Activated naive CD8-positive, alpha-beta T cell treated with anti-CD3 and anti-CD28 coated beads for 36 hours (primary cell): Measurements from ENCODE around the gene RIMBP2. TPM values are rescaled to one million over a fixed set of nuclear protein-coding genes. Genes with fewer than 3 reads are reported as not detected.

ENCODE experiments used
- DNase-seq: peaks from one replicate; pipeline ENCODE4 v3.0.0; 2021
- H3K27ac Mint-ChIP-seq: one replicate; pipeline ENCODE4 v1.8.0; 2022; ENCODE audit warnings: mild to moderate bottlenecking, moderate library complexity, mixed read lengths
- H3K27me3 Mint-ChIP-seq: one replicate; pipeline ENCODE4 v1.8.0; 2022; ENCODE audit warnings: mild to moderate bottlenecking, mixed read lengths
- H3K36me3 Mint-ChIP-seq: one replicate; pipeline ENCODE4 v1.8.0; 2021; ENCODE audit warnings: mild to moderate bottlenecking, mixed read lengths
- H3K4me1 Mint-ChIP-seq: one replicate; pipeline ENCODE4 v1.8.0; 2021; ENCODE audit warnings: mixed read lengths
- H3K4me3 Mint-ChIP-seq: one replicate; pipeline ENCODE4 v1.8.0; 2022; ENCODE audit warnings: mild to moderate bottlenecking, moderate library complexity, mixed read lengths
- H3K9me3 Mint-ChIP-seq: one replicate; pipeline ENCODE4 v1.8.0; 2022; ENCODE audit warnings: mixed read lengths
- total RNA-seq, 2 experiments: library from RNA; stranded (reverse); gene quantifications; one replicate each; pipeline ENCODE4 v1.2.3, GENCODE V29; 2021

The RIMBP2 gene
- total RNA-seq, 2 experiments from 2014 or later = not detected

DNA sequence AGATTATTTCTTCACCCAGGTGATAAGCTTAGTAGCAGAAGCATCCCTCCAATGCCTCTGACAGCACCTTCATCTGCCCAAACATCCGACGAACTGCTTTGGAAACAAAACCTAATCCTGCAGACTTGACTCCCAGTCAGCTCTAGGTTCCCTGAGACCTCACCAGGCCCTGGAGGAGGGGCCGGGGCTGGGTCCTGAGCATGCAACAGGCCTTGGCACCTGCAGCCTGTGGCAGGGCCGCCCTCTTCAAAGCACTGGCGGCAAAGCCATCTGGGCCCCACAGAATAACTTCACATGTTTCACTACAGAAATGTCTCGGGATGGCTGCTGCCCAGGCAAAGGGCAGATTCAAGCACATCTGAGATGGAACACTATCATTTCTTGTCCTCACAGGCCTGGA is 245.1 kb downstream of the RIMBP2 start:
- Mint-ChIP-seq H3K36me3 (no peaks in the 10 kb centered on the region), H3K27ac (no peak overlapping the region), H3K4me3 (no peak overlapping the region), H3K9me3 (peaks cover 9% of the 10 kb centered on the region), H3K4me1 (no peaks in the 10 kb centered on the region), H3K27me3 (no peaks in the 10 kb centered on the region)
- DNase-seq = no peak

DNA sequence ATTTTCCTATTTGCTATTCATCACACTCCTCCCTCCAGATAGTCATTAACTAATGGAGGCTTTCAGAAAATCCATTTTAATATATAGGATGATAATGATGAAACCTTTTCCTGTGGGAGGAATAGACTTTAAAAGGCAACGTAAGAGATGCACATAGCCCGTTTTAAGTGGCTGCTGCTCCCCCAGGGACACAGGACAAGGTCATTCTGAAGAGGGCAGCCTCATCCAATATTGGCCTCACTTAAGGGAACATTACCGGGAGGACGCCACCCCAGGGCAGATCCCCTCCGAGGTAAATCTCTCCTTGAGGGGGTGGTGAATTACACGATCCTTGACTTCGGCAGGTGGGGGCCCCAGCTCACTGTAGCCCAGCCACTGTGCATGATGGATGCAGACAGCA is 246.5 kb downstream of the RIMBP2 start:
- Mint-ChIP-seq H3K27ac (no peak overlapping the region), H3K9me3 (peaks cover 9% of the 10 kb centered on the region), H3K36me3 (no peaks in the 10 kb centered on the region), H3K4me1 (no peaks in the 10 kb centered on the region), H3K27me3 (no peaks in the 10 kb centered on the region), H3K4me3 (no peak overlapping the region)
- DNase-seq = no peak

DNA sequence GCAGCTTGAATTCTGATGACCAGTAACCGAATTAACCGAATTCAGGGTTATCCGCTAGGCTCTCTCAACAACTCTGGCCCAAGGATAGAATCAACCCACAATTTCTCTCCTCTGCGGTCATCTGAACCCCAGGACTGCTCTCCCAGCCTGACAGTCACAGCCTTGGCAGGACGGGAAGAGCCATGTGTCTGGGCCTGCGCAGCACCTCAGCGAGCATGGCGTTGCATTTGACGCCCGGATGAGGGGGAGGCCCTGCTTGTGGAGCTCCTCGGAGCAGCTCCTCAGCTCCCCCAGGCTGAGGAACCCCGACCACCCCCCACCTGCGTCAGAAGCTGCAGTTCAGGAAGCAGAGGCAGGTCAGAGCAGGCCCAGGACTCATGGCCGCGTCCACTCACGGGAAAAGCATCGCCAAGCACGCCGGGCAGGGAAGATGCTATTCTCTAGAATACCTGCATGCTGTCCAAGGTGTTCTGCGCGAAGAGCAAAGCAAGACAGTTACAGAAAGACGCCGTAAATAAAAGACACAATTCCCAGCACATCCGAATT is 247.3 kb downstream of the RIMBP2 start:
- Mint-ChIP-seq H3K27ac (no peak overlapping the region), H3K27me3 (no peaks in the 10 kb centered on the region), H3K9me3 (peaks cover 11% of the 10 kb centered on the region)

DNA sequence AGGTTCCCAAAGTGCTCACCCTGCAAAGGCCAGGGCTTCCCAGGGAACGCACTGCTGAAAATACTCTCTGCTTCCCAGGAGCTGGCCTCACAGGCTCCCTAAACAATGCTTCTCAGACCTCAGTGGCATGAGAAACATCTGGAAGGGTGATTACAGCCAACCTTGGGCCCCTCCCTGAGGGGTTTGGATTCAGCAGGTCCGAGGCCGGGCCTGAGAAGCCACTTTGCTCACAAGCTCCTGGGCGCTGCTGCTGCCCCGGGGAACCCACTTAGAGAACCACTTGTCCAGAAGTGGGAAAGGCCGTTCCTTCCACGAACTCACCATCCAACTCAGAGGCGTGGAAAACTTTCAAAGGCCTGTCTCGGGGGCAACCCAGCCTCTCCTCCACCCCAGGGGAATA is 247.9 kb downstream of the RIMBP2 start:
- DNase-seq = no peak
- Mint-ChIP-seq H3K9me3 (peaks cover 11% of the 10 kb centered on the region), H3K4me1 (no peaks in the 10 kb centered on the region), H3K27me3 (no peaks in the 10 kb centered on the region), H3K4me3 (no peak overlapping the region), H3K27ac (no peak overlapping the region), H3K36me3 (no peaks in the 10 kb centered on the region)

More for the DNA sequence above, 247.3 kb downstream of the RIMBP2 start:
- DNase-seq = no peak
- Mint-ChIP-seq H3K4me1 (no peaks in the 10 kb centered on the region), H3K36me3 (no peaks in the 10 kb centered on the region), H3K4me3 (no peak overlapping the region)

DNA sequence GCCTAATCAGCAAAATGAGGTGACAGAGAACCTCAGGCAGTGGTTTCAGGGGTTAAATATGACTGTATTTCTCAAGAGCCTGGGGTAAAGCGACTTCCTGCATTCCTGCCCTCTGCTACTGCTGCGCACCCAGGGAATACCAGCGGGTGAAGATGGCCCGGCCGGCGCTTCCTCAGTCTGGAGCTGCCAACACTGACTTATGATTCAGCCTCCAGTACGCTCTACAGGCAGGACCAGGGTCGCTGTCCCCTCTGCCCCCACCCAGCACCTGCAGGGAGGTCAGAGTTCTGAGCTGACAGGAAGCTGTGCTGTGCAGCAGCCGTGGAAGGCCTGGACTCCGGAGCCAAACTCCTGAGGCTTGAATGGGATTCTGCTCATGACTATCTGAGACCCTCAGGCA is 250.5 kb downstream of the RIMBP2 start:
- H3K4me1 Mint-ChIP-seq = no peaks in the 10 kb centered on the region

DNA sequence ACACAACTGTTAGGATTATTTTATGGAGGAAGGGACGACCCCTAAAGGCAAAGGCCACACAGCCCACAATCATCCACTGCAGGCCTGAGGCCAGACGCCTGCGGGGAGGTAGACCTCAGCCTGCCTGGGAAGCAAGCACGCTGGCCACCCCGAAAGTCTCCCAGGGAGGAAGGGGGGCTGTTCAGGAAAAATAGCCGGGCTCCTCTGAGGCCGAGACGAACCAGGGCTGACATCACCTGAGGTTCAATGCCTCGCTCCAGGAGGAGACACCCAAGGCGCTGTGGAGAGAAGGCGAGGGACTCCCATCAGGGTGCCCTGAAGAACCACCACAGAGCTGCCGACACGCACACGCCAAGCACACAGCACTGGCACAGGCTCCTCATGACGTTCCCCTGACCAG is 251.1 kb downstream of the RIMBP2 start:
- Mint-ChIP-seq H3K27ac (no peak overlapping the region), H3K27me3 (no peaks in the 10 kb centered on the region), H3K36me3 (no peaks in the 10 kb centered on the region), H3K9me3 (peaks cover 11% of the 10 kb centered on the region), H3K4me3 (no peak overlapping the region), H3K4me1 (no peaks in the 10 kb centered on the region)
- no peak for DNase-seq

More for the DNA sequence above, 250.5 kb downstream of the RIMBP2 start:
- Mint-ChIP-seq H3K27ac (no peak overlapping the region), H3K4me3 (no peak overlapping the region), H3K27me3 (no peaks in the 10 kb centered on the region), H3K36me3 (no peaks in the 10 kb centered on the region), H3K9me3 (peaks cover 11% of the 10 kb centered on the region)
- no peak for DNase-seq

DNA sequence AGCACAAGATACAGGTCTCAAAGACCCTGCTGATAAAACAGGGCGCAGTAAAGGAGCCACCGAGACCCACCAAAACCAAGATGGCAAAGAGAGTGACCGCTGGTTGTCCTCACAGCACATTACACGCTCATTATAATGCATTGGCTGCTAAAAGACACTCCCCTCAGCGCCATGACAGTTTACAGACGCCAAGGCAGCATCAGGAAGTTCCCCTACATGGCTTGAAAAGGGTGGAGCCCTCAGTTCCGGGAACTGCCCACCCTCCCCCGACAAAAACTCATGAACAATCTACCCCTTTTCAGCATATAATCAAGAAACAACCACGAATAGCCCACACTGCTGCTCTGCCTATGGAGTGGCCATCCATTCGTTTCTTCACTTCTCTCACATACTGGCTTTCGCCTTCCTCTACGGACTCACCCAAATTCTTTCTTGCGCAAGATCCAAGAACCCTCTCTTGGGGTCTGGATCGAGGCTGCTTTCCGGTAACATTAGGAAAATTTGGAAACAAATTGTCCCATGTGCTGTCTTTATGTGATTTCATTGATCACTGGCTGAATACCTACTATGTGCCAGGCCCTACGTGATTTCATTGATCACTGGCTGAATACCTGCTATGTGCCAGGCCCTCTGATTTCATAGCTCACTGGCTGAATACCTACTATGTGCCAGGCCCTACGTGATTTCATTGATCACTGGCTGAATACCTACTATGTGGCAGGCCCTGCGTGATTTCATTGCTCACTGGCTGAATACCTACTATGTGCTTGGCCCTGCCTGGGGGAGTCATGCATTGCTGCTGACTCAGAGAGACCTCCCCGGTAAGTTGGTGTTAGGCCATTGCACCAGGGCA is 252.1 kb downstream of the RIMBP2 start:
- Mint-ChIP-seq H3K4me3 (no peak overlapping the region), H3K4me1 (no peaks in the 10 kb centered on the region), H3K36me3 (no peaks in the 10 kb centered on the region), H3K9me3 (peaks cover 11% of the 10 kb centered on the region), H3K27ac (no peak overlapping the region), H3K27me3 (no peaks in the 10 kb centered on the region)
- no peak for DNase-seq

DNA sequence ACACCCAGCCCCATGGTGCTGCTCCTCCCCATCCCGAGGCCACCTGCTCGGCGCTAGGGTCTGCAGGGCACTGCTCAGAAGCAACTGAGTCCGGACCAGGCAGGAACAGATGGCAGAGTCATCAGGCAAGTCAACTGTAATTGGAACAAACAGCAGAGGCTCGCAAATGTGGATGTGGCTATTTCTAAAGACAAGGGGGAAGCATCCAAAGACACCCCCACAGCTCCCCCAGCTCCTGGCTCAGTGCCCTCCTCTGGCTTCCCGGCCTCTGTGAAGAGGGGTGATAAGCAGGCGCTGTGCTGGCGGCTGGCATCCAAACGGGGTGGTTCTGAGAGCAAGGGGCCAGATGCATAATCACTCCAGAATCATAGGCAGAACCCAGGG is 252.8 kb downstream of the RIMBP2 start:
- H3K27ac Mint-ChIP-seq = no peak overlapping the region
- no peaks in the 10 kb centered on the region for H3K27me3 Mint-ChIP-seq
- H3K4me1 Mint-ChIP-seq = no peaks in the 10 kb centered on the region
- H3K9me3 Mint-ChIP-seq = peaks cover 11% of the 10 kb centered on the region
- H3K4me3 Mint-ChIP-seq = no peak overlapping the region
- no peak for DNase-seq
- H3K36me3 Mint-ChIP-seq = no peaks in the 10 kb centered on the region

DNA sequence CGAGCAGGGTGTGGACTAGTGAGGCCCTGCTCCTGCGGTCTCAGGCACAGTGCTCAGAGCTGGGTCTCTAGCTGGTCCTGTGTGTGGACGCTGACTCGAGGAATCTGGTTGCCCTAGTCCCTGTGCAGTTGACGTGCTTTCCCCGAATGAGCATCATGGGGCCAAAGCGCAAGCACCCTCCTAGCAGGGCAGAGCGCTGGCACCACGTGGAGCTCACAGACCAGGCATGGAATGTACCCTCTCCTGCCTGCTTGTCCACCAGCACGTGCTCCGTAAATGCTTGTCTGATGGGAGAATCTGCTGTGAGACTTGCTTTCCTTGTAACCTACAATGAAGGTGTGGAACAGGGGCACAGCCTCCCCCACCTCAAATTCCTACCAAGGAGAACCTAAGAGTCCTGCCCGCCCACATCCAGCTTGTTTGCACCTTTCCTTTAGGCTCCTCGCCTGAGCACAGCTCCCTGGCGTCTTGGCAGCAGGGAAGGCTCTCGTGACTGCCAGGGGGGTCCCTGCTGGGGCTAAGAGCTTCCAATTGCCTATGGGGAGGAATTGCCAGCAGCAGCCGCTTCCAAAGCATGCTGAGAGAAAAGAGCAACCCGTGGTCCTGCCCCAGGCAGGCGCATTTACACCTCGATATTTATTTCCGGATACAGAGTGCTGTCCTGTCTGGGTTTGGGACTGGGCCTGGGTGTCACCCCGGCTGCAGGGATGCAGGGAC is 253.4 kb downstream of the RIMBP2 start:
- Mint-ChIP-seq H3K4me1 (no peaks in the 10 kb centered on the region), H3K27me3 (no peaks in the 10 kb centered on the region), H3K27ac (no peak overlapping the region), H3K36me3 (no peaks in the 10 kb centered on the region), H3K9me3 (peaks cover 9% of the 10 kb centered on the region), H3K4me3 (no peak overlapping the region)
- no peak for DNase-seq

DNA sequence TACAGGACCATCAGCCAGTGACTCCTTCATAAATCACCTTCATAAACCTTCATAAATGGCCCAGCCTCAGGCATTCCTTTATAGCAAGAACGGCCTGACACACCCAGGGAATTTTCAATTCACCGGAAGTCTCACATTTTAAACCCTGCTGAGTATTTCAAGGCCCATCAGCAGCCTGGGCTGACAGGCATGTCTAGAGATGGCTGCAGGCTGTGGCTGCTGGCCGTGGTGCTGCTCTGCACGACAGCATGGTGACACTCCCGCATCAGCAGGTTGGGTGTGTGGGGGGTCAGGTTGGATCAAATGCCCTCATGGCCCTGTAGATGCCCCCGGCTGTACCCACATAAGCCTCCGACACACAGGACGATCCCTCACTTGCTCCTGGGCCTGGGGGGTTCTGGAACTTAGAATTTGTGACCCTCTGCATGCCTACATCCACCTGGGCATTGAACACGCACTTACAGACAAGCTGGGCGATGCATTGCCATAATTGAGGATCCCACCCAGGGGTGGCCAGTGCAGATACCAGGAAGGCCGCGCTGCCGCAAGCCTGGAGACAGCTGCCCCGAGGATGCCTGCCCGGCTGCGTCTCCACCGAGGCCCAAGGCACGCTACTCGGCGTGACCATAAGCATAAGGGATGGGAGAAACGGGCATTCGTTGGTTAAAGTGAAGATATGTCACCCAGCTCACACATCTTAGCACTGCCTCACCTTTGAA is 254.1 kb downstream of the RIMBP2 start:
- DNase-seq = no peak
- H3K27ac Mint-ChIP-seq = no peak overlapping the region
- H3K27me3 Mint-ChIP-seq = no peaks in the 10 kb centered on the region
- no peak overlapping the region for H3K4me3 Mint-ChIP-seq
- H3K9me3 Mint-ChIP-seq = peaks cover 3% of the 10 kb centered on the region
- H3K4me1 Mint-ChIP-seq = no peaks in the 10 kb centered on the region
- H3K36me3 Mint-ChIP-seq = no peaks in the 10 kb centered on the region

DNA sequence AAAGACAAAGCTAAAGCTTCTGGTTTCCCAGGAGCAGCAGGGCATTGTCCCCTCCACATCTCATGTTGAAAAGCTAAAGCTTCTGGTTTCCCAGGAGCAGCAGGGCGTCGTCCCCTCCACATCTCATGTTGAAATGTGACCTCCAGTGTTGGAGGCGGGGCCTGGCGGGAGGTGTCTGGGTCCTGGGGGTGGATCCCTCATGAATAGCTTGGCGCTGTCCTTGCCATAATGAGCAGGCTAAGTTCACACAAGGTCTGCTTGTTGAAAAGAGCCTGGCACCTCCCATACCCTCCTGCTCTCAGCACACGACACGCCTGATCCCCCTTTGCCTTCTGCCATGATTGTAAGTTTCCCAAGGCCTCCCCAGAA is 254.7 kb downstream of the RIMBP2 start:
- no peak overlapping the region for H3K4me3 Mint-ChIP-seq
- DNase-seq = no peak
- H3K27ac Mint-ChIP-seq = no peak overlapping the region
- H3K9me3 Mint-ChIP-seq = peaks cover 2% of the 10 kb centered on the region
- H3K4me1 Mint-ChIP-seq = no peaks in the 10 kb centered on the region
- H3K27me3 Mint-ChIP-seq = no peaks in the 10 kb centered on the region
- no peaks in the 10 kb centered on the region for H3K36me3 Mint-ChIP-seq

DNA sequence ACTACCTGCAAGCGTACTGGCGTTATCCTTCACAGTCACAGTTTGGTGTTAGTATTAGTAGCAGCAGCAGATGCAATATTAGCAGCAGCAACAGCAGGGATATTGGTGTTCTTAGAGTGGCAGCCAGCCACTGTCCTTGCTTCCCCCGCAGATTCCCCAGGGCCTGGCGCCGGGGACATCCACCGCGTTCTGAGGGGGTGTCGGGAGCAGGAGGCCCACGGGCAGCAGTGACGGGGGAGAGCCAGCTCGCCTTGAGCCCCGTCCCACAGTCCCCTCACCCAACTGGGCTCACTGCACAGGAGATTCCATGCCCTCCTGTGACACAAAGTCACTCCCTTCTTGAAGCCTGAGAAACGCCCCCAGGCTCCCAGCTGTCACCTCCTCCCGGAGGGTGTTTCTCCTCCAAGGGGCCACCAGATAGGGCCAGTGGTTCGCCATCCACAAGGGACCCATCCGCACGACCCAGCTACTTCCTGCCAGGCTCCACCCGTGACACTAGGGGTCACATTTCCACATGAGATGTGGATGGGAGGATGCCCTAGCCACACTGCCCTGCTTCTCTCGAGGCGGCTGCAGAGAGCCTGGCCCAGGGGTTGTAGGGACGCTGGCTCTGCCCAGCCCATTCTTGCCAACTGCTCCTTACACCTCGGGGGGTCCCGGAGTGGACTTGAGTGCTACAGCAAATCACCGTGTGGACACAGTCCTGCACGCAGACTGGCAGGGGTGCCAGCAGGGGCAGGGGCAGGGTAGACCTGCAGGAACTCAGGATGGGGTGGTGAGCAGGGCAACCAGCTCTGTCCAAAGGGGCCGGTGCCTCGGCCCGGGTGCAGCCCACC is 255.3 kb downstream of the RIMBP2 start:
- Mint-ChIP-seq H3K27me3 (no peaks in the 10 kb centered on the region), H3K4me1 (no peaks in the 10 kb centered on the region), H3K27ac (no peak overlapping the region), H3K4me3 (no peak overlapping the region), H3K36me3 (no peaks in the 10 kb centered on the region), H3K9me3 (peaks cover 2% of the 10 kb centered on the region)
- DNase-seq = no peak

DNA sequence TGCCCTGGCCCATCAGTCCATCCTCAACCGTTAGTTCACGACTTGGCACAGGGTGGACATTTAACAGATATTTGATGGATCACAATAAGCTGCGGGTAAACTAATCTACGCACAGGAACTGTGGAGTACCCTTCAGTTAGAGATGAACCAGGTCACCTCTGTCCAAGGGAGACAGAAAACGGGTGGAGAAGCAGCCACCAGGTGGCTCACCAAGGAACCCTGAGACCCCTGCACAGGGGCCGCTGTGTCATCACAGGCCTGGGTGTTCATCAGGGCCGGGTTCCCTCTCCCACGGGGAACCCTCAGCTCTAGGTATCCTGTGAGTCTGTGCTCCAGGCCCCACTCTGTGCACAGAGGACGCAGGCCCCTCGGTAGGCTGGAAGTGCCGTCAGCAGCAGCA is 256.2 kb downstream of the RIMBP2 start:
- Mint-ChIP-seq H3K36me3 (no peaks in the 10 kb centered on the region), H3K27ac (no peak overlapping the region), H3K9me3 (peaks cover 2% of the 10 kb centered on the region), H3K4me3 (no peak overlapping the region), H3K27me3 (no peaks in the 10 kb centered on the region), H3K4me1 (no peaks in the 10 kb centered on the region)
- no peak for DNase-seq

DNA sequence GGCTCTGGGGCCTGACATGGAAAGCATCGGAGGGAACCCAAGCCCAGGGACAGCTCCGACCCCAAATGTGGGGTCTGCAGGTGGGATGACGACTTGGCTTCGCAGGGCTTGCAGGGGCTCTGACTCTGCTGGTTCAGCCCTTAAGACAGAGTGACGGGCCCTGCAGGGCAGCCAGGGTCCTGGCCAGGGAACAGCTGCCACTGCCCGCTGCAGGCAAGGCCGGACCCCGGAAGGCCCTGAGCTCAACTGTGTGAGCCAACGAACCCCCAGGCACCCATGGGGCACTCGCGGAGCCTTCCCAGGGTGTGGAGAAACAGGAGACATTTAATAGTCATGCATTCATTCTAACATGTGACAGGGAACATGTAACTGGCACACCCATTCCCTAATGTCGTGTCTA is 257.8 kb downstream of the RIMBP2 start:
- Mint-ChIP-seq H3K4me3 (no peak overlapping the region), H3K27me3 (no peaks in the 10 kb centered on the region), H3K9me3 (no peaks in the 10 kb centered on the region), H3K4me1 (no peaks in the 10 kb centered on the region), H3K36me3 (no peaks in the 10 kb centered on the region), H3K27ac (no peak overlapping the region)
- DNase-seq = no peak
